NT2/D1 (cell line): Measurements from ENCODE around the gene KCNC1.

Experiments used
- SUZ12 ChIP-seq: IDR thresholded peaks from 2 replicates; pipeline ENCODE4 v1.6.1; 2011; ENCODE audit not compliant: insufficient read length, insufficient read depth; ENCODE audit errors: extremely low read depth
- YY1 ChIP-seq: IDR thresholded peaks from 2 replicates; pipeline ENCODE4 v1.6.1; 2011; ENCODE audit not compliant: insufficient read length, insufficient read depth
- ZNF274 ChIP-seq: IDR thresholded peaks from 2 replicates; pipeline ENCODE4 v1.6.1; 2011; ENCODE audit warnings: mild to moderate bottlenecking, low read depth, low read length

- TF ChIP-seq ZNF274: no peak
- no peak for TF ChIP-seq YY1
- no peak for TF ChIP-seq SUZ12
These were observed 67.9 kb downstream of the KCNC1 start for GRCh38 chr11:17802491-17802890.
